ENCODE results near the gene FOCAD.

FOCAD gene

GRCh38 chr9:20684875-20685696, 1.0 kb downstream of the FOCAD start:
- H3K9ac ChIP-seq (ENCODE audit: low read length), result peak overlapping the region; percentile 75
- no peaks in the 10 kb centered on the region for H3K36me3 ChIP-seq (ENCODE audit: control insufficient read depth, insufficient read depth, low read length)
- H3K4me3 ChIP-seq (ENCODE audit: low read length), result peak overlapping the region; percentile 34
- H3K27me3 ChIP-seq (ENCODE audit: control insufficient read depth, insufficient read depth, low read length), result no peaks in the 10 kb centered on the region
- H3K9me3 ChIP-seq (ENCODE audit: control insufficient read depth, low read length), result no peaks in the 10 kb centered on the region
- H3K4me1 ChIP-seq (ENCODE audit: control insufficient read depth, insufficient read depth, low read length), result peaks cover 9% of the 10 kb centered on the region

- Histone ChIP-seq H3K4me3 (ENCODE audit: low read length) (no peak overlapping the region), H3K36me3 (ENCODE audit: control insufficient read depth, insufficient read depth, low read length) (no peaks in the 10 kb centered on the region), H3K27me3 (ENCODE audit: control insufficient read depth, insufficient read depth, low read length) (no peaks in the 10 kb centered on the region), H3K9ac (ENCODE audit: low read length) (no peak overlapping the region), H3K4me1 (ENCODE audit: control insufficient read depth, insufficient read depth, low read length) (peaks cover 9% of the 10 kb centered on the region), H3K9me3 (ENCODE audit: control insufficient read depth, low read length) (no peaks in the 10 kb centered on the region)
Observed at GRCh38 chr9:20685769-20686168, 1.7 kb downstream of the FOCAD start.

- H3K4me3 ChIP-seq (ENCODE audit: low read length), result no peak overlapping the region
- H3K9me3 ChIP-seq (ENCODE audit: control insufficient read depth, low read length), result no peaks in the 10 kb centered on the region
- H3K27me3 ChIP-seq (ENCODE audit: control insufficient read depth, insufficient read depth, low read length), result no peaks in the 10 kb centered on the region
- no peak overlapping the region for H3K9ac ChIP-seq (ENCODE audit: low read length)
- H3K4me1 ChIP-seq (ENCODE audit: control insufficient read depth, insufficient read depth, low read length), result peaks cover 17% of the 10 kb centered on the region
- H3K36me3 ChIP-seq (ENCODE audit: control insufficient read depth, insufficient read depth, low read length), result no peaks in the 10 kb centered on the region
Observed at GRCh38 chr9:20689833-20690232, 5.8 kb downstream of the FOCAD start.

- Histone ChIP-seq H3K9ac (ENCODE audit: low read length) (no peak overlapping the region), H3K4me1 (ENCODE audit: control insufficient read depth, insufficient read depth, low read length) (peaks cover 8% of the 10 kb centered on the region), H3K27me3 (ENCODE audit: control insufficient read depth, insufficient read depth, low read length) (no peaks in the 10 kb centered on the region), H3K36me3 (ENCODE audit: control insufficient read depth, insufficient read depth, low read length) (no peaks in the 10 kb centered on the region), H3K9me3 (ENCODE audit: control insufficient read depth, low read length) (no peaks in the 10 kb centered on the region), H3K4me3 (ENCODE audit: low read length) (no peak overlapping the region)
Observed at GRCh38 chr9:20692554-20692953, 8.5 kb downstream of the FOCAD start.

- no peak overlapping the region for H3K9ac ChIP-seq (ENCODE audit: low read length)
Observed at GRCh38 chr9:20693068-20693467, 9.0 kb downstream of the FOCAD start.

GRCh38 chr9:20694248-20694647, 10.2 kb downstream of the FOCAD start:
- Histone ChIP-seq H3K4me1 (ENCODE audit: control insufficient read depth, insufficient read depth, low read length) (peaks cover 8% of the 10 kb centered on the region), H3K27me3 (ENCODE audit: control insufficient read depth, insufficient read depth, low read length) (no peaks in the 10 kb centered on the region), H3K36me3 (ENCODE audit: control insufficient read depth, insufficient read depth, low read length) (no peaks in the 10 kb centered on the region)

More at GRCh38 chr9:20693068-20693467, 9.0 kb downstream of the FOCAD start:
- no peaks in the 10 kb centered on the region for H3K36me3 ChIP-seq (ENCODE audit: control insufficient read depth, insufficient read depth, low read length)
- H3K27me3 ChIP-seq (ENCODE audit: control insufficient read depth, insufficient read depth, low read length), result no peaks in the 10 kb centered on the region
- no peaks in the 10 kb centered on the region for H3K9me3 ChIP-seq (ENCODE audit: control insufficient read depth, low read length)
- no peak overlapping the region for H3K4me3 ChIP-seq (ENCODE audit: low read length)
- peaks cover 8% of the 10 kb centered on the region for H3K4me1 ChIP-seq (ENCODE audit: control insufficient read depth, insufficient read depth, low read length)

GRCh38 chr9:20697021-20697719, 13.1 kb downstream of the FOCAD start:
- Histone ChIP-seq H3K9me3 (ENCODE audit: control insufficient read depth, low read length) (no peaks in the 10 kb centered on the region), H3K4me3 (ENCODE audit: low read length) (no peak overlapping the region), H3K4me1 (ENCODE audit: control insufficient read depth, insufficient read depth, low read length) (peaks cover 14% of the 10 kb centered on the region), H3K9ac (ENCODE audit: low read length) (no peak overlapping the region), H3K36me3 (ENCODE audit: control insufficient read depth, insufficient read depth, low read length) (no peaks in the 10 kb centered on the region), H3K27me3 (ENCODE audit: control insufficient read depth, insufficient read depth, low read length) (no peaks in the 10 kb centered on the region)

More at GRCh38 chr9:20694248-20694647, 10.2 kb downstream of the FOCAD start:
- Histone ChIP-seq H3K4me3 (ENCODE audit: low read length) (no peak overlapping the region), H3K9ac (ENCODE audit: low read length) (no peak overlapping the region), H3K9me3 (ENCODE audit: control insufficient read depth, low read length) (no peaks in the 10 kb centered on the region)

- Histone ChIP-seq H3K9me3 (ENCODE audit: control insufficient read depth, low read length) (no peaks in the 10 kb centered on the region), H3K4me1 (ENCODE audit: control insufficient read depth, insufficient read depth, low read length) (peaks cover 6% of the 10 kb centered on the region), H3K27me3 (ENCODE audit: control insufficient read depth, insufficient read depth, low read length) (no peaks in the 10 kb centered on the region), H3K4me3 (ENCODE audit: low read length) (no peak overlapping the region), H3K9ac (ENCODE audit: low read length) (no peak overlapping the region), H3K36me3 (ENCODE audit: control insufficient read depth, insufficient read depth, low read length) (no peaks in the 10 kb centered on the region)
Observed at GRCh38 chr9:20698782-20699181, 14.7 kb downstream of the FOCAD start.

GRCh38 chr9:20701060-20701459, 17.0 kb downstream of the FOCAD start:
- Histone ChIP-seq H3K9ac (ENCODE audit: low read length) (no peak overlapping the region), H3K4me3 (ENCODE audit: low read length) (no peak overlapping the region)

GRCh38 chr9:20702570-20702969, 18.5 kb downstream of the FOCAD start:
- H3K9ac ChIP-seq (ENCODE audit: low read length), result no peak overlapping the region
- no peaks in the 10 kb centered on the region for H3K27me3 ChIP-seq (ENCODE audit: control insufficient read depth, insufficient read depth, low read length)
- H3K9me3 ChIP-seq (ENCODE audit: control insufficient read depth, low read length), result no peaks in the 10 kb centered on the region
- H3K36me3 ChIP-seq (ENCODE audit: control insufficient read depth, insufficient read depth, low read length), result no peaks in the 10 kb centered on the region
- no peak overlapping the region for H3K4me3 ChIP-seq (ENCODE audit: low read length)
- H3K4me1 ChIP-seq (ENCODE audit: control insufficient read depth, insufficient read depth, low read length), result peaks cover 6% of the 10 kb centered on the region

More at GRCh38 chr9:20701060-20701459, 17.0 kb downstream of the FOCAD start:
- H3K4me1 ChIP-seq (ENCODE audit: control insufficient read depth, insufficient read depth, low read length), result peaks cover 6% of the 10 kb centered on the region
- H3K9me3 ChIP-seq (ENCODE audit: control insufficient read depth, low read length), result no peaks in the 10 kb centered on the region
- H3K27me3 ChIP-seq (ENCODE audit: control insufficient read depth, insufficient read depth, low read length), result no peaks in the 10 kb centered on the region
- H3K36me3 ChIP-seq (ENCODE audit: control insufficient read depth, insufficient read depth, low read length), result no peaks in the 10 kb centered on the region

GRCh38 chr9:20703146-20703545, 19.1 kb downstream of the FOCAD start:
- Histone ChIP-seq H3K4me3 (ENCODE audit: low read length) (no peak overlapping the region), H3K36me3 (ENCODE audit: control insufficient read depth, insufficient read depth, low read length) (no peaks in the 10 kb centered on the region), H3K4me1 (ENCODE audit: control insufficient read depth, insufficient read depth, low read length) (peaks cover 6% of the 10 kb centered on the region), H3K9ac (ENCODE audit: low read length) (no peak overlapping the region), H3K9me3 (ENCODE audit: control insufficient read depth, low read length) (no peaks in the 10 kb centered on the region), H3K27me3 (ENCODE audit: control insufficient read depth, insufficient read depth, low read length) (no peaks in the 10 kb centered on the region)

- H3K9ac ChIP-seq (ENCODE audit: low read length), result no peak overlapping the region
- H3K4me3 ChIP-seq (ENCODE audit: low read length), result no peak overlapping the region
- H3K4me1 ChIP-seq (ENCODE audit: control insufficient read depth, insufficient read depth, low read length), result no peaks in the 10 kb centered on the region
- no peaks in the 10 kb centered on the region for H3K27me3 ChIP-seq (ENCODE audit: control insufficient read depth, insufficient read depth, low read length)
- no peaks in the 10 kb centered on the region for H3K9me3 ChIP-seq (ENCODE audit: control insufficient read depth, low read length)
- no peaks in the 10 kb centered on the region for H3K36me3 ChIP-seq (ENCODE audit: control insufficient read depth, insufficient read depth, low read length)
Observed at GRCh38 chr9:20707708-20708107, 23.6 kb downstream of the FOCAD start.

Data from mucosa of stomach (tissue), 1 donor.